CD4-positive, alpha-beta T cell treated with Interferon gamma for 1 hour (primary cell): Measurements from ENCODE around the gene LINGO1.

Experiments used
- DNase-seq: peaks from one replicate; pipeline ENCODE4 v3.0.0-alpha.2; 2020

The LINGO1 gene

GRCh38 chr15:77654975-77655374 is 22.3 kb upstream of the LINGO1 start:
- no peak for DNase-seq

- DNase-seq = no peak
These were observed 21.2 kb upstream of the LINGO1 start for GRCh38 chr15:77653832-77654480.

GRCh38 chr15:77650265-77650664 is 17.6 kb upstream of the LINGO1 start:
- DNase-seq = no peak

- DNase-seq = no peak
These were observed 16.9 kb upstream of the LINGO1 start for GRCh38 chr15:77649610-77650009.

- DNase-seq = no peak
These were observed 16.3 kb upstream of the LINGO1 start for GRCh38 chr15:77649017-77649416.

- DNase-seq = no peak
These were observed 15.2 kb upstream of the LINGO1 start for GRCh38 chr15:77647961-77648360.

GRCh38 chr15:77646104-77646694 is 13.5 kb upstream of the LINGO1 start:
- no peak for DNase-seq

- DNase-seq = no peak
These were observed 12.9 kb upstream of the LINGO1 start for GRCh38 chr15:77645602-77646001.

- no peak for DNase-seq
These were observed 12.0 kb upstream of the LINGO1 start for GRCh38 chr15:77644543-77645247.

- no peak for DNase-seq
These were observed 11.1 kb upstream of the LINGO1 start for GRCh38 chr15:77643764-77644163.

- DNase-seq = no peak
These were observed 10.2 kb upstream of the LINGO1 start for GRCh38 chr15:77642793-77643430.

GRCh38 chr15:77641999-77642398 is 9.3 kb upstream of the LINGO1 start:
- DNase-seq = no peak

GRCh38 chr15:77640615-77641014 is 7.9 kb upstream of the LINGO1 start:
- no peak for DNase-seq

GRCh38 chr15:77639431-77639830 is 6.7 kb upstream of the LINGO1 start:
- DNase-seq = no peak

- DNase-seq = no peak
These were observed 5.4 kb upstream of the LINGO1 start for GRCh38 chr15:77637851-77638692.

GRCh38 chr15:77636209-77636608 is 3.5 kb upstream of the LINGO1 start:
- no peak for DNase-seq

GRCh38 chr15:77634266-77634962 is 1.7 kb upstream of the LINGO1 start:
- peak; percentile 34 for DNase-seq

- no peak for DNase-seq
These were observed 1.2 kb upstream of the LINGO1 start for GRCh38 chr15:77633913-77634265.

- peak; percentile 55 for DNase-seq
These were observed 611 bp upstream of the LINGO1 start for GRCh38 chr15:77633134-77633912.

- no peak for DNase-seq
These were observed 773 bp downstream of the LINGO1 start for GRCh38 chr15:77631745-77632533.
